GM18907 (cell line): Measurements from ENCODE around the gene VCAM1.

Source experiments
- ATAC-seq: cut with Tn5 transposase; IDR thresholded peaks from one replicate; pipeline ENCODE4 v1.9.1; 2021; ENCODE audit warnings: mild to moderate bottlenecking, moderate library complexity; ENCODE audit not compliant: unreplicated experiment

VCAM1 gene

DNA sequence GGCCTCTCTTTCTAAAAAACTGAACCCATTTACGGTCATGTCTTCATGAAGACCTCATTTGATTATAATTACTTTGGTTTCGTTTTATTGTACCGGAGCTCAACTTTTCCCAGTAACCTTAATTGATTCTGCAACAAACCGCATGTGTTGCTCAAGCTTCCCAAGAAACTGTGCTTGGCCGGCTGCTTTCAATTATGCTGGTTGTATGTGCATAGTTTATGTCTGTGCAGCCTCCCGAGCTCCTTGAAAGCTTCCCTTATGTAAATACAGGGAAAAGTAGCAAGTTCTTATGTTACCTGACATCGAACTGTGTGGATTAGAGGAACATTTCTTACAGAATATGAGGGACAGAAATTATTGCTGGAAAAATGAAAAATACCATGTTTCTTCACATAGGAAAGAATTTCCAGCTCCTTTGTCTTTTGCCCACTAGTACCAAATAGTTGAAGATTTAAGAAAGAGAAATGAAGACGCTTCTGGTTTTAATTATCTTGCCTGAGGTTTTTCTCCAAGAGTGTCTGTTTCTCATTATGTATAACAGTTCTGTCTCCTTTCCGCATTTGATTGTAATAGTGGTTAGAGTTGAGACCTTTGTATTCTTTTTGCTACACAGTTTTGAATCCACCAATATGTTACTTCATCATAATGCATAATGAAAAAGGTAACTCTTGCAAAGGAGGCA lies 2.1 kb downstream of the VCAM1 start:
- ATAC-seq: no peak

DNA sequence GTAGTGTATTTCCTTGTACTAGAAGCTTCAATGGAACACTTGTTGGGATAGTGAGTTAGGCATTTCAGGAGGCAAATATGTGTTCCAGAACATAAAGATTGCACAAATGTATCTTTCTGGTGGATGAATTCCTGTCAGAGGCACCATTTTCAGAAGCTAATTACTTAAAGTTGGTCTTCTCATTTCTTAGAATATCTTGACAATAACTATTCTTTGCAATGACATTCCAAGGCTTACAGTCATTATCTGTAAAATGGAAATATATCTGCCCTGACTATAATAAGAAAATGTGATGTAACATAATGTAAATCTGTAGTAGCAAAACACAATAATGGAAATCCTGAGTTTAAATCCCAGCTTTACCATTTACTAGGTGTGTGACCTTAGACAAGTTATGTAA lies 2.7 kb downstream of the VCAM1 start:
- ATAC-seq: no peak

DNA sequence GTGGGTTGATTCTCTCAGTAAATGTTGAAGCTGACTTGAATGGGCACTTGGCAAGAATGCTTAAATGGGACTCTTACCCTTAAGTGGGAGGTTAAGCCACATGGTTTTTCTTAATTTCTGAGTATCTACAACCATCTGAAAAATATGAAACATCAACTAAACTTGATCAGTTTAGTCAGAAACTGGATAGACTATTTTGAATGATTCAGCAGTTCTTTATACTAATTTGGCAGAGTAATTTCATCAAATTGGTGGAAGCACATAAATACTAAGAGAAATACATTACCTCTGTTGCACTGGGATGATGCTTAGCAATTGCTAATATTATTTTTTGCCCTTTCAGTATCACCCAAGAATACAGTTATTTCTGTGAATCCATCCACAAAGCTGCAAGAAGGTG lies 4.7 kb downstream of the VCAM1 start:
- no peak for ATAC-seq

DNA sequence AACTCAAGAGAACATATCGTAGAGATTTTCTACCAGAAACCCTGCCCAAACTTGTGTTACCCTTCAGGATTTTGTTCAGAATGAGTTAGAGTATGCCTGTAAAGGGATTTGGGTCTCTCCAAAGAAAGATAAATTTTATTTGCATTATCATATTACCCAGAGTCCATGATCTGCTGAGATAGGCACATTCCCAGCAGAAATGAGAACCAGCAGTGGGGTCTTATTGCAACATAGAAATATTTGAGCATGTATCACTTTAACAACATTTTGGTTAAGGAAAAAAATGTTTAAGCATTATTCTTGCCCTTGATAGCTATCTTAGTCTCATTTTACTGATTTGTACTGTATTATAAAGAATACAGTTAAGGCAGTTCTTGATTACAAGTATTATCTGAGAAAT lies 10.6 kb downstream of the VCAM1 start:
- no peak for ATAC-seq

DNA sequence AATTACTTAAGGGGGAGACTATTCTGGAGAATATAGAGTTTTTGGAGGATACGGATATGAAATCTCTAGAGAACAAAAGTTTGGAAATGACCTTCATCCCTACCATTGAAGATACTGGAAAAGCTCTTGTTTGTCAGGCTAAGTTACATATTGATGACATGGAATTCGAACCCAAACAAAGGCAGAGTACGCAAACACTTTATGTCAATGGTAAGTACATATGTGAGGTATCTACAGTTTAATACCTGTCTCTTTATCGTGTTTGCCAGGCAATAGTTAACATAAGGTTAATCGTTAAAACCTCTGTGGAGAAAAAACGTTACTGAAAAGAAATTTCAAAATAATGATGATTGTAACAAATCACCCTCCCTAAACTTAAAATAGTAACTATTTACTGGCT lies 11.8 kb downstream of the VCAM1 start:
- ATAC-seq: no peak

DNA sequence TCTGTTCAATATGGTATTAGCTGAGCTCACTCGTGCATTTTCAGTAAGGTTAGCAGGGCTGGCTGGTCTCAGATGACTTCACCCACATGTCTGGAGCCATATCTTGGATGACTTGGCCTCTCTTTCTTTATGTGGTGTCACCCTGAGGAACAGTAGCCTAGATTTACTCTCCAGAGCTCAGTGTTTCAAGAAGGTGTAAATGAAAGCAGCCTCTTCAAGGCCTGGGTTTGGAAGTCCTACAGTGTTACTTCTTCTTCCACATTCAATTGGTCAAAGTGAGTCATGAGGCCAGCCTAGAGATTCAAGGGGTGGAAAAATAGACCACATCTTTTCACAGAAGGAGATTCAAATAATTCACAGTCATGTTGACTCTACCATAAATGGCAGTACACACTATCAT lies 12.2 kb downstream of the VCAM1 start:
- no peak for ATAC-seq

DNA sequence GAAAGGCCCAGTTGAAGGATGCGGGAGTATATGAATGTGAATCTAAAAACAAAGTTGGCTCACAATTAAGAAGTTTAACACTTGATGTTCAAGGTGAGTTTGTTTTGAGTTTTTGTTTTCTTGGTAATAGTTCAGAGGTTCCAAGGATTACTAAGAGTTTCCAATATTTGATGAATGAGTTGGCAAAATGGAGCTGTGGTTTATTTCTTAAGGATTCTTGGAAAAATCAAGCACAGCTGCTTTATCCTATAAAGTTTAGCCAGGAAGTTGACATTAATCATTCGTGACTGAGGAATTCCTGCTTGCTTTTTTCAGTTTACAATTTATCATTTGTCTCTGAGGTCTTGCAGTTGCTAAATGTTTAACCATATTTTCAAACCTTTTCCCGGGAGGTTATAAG lies 15.1 kb downstream of the VCAM1 start:
- no peak for ATAC-seq

DNA sequence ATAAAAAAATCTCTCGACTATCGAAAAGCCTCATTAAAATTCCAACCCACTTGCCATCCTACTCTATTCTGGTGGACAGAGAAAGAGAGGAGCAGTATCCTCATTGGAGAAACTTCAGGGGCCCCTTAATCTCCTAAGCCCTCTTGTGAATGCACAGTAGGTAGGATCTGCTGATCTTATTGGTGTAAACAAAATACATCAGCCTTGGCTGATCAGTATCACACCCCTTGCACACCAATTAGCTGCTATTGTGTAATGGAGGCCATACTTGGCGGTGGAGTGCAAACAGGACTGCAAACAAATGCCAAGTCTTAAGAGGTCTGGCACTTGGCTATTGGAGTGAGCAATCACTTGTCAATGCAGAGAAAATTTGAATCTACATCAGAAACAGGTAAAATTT lies 15.7 kb downstream of the VCAM1 start:
- ATAC-seq: no peak

DNA sequence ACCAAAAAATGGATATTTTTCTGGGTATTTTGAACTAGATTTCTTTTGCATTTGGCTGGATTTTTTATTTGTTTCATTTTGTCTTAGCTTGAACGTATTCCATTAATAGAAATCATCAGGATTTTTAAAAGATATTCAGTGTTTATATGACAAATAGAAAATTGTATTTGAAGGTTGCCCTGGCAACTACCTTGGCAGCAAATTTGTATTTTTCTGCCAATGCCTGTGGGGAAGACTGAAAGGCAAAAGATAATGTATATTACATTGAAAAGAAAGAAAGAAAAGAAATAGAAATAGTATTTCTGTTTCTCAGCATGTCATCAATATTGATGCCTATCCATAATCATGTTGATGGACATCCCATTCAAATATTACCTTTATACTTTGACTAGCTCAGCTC lies 16.8 kb downstream of the VCAM1 start:
- no peak for ATAC-seq

DNA sequence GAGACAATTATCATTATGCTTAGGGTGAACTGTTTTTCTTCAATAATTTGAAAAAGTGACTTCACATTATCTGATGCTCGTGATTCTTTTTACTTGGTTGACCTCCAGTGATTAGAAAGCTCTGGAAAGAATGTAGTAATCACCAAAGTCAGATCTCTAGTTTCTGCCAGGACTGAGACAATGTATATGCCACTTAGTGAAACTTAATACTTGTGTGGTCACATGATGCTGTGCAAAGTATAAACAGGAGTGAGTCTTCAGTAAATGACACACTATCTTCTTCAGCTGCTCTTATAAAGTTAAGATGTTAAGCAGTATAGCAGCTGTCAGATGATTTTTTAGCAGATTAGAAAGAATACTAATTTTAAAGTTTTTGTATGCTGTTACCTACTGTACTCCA lies 17.2 kb downstream of the VCAM1 start:
- ATAC-seq: no peak

DNA sequence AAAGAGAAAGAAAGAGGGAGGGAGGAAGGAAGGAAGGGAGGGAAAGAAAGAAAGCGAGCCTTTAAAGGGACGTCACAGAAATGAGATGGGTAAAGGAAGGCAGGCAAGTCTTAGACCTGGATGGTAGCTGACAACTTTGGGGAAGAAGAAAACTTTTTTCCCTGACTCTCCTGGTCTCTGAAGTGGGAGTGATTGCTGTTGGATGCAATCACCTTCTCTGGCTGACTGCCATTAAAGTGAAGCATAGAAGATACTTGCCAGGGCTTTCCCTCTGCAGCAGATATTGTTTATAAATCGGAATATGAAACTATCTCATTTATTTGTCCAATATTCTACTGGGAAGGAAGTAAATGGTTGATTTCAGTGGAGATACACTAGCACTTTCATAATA lies 27.0 kb downstream of the VCAM1 start:
- no peak for ATAC-seq

DNA sequence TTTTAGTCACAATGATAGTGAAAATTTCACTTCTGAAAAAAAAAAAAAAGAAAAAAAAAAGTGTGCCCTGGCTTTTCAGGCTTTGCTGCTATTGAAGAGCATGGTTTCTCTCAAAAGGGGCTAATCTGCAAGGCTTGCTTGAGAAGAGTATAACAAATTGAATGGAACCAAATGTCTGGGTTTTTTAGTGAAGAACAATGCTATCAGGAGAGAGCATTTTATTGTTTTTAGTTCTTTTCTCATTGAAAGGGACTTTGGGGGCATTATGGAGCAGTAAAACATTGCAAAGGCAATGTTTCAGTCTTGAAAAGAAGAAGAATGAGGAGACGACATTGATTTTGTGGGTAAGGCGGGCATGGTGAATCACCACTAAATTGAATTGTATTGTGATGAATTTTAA lies 28.2 kb downstream of the VCAM1 start:
- no peak for ATAC-seq

DNA sequence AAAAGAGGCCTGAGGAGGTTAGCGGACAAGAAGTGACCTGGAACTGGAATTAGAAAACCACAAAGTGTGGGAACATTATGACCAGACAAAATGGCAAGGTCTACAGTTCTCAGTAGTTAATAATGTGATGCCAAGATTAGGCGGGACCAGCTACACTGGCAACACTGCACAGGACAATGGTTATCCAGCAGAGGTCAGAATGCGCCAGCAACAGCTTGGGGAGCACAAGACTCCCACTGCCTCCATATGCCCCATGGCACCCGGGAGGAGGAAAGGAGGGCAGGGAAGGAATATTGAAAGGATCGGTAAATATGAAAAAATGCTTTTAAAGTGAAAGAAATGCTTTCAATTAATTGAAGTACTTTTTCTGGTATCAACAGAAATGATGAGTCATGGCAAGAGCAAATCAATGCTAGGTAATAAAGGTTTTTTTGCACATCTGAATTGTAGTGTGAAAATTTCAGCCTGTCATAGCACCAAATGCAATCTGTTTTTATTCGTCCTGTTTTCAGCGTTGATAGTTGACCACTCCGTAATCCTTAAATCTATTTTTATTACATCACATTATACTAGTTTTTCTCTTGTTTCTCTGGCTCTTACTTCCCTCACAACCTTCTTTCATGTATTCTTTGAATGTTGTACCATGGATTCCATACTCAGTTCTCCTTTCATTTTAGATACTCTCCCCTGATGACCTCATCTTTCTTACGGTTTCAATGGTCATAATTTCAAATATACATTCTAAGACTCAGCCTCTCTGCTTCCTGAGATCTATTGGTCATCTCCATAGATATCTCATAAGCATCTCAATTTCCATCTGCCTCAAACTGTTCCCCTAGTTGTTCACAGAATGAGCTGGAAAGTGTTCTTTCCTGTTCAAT lies 30.7 kb downstream of the VCAM1 start:
- no peak for ATAC-seq

DNA sequence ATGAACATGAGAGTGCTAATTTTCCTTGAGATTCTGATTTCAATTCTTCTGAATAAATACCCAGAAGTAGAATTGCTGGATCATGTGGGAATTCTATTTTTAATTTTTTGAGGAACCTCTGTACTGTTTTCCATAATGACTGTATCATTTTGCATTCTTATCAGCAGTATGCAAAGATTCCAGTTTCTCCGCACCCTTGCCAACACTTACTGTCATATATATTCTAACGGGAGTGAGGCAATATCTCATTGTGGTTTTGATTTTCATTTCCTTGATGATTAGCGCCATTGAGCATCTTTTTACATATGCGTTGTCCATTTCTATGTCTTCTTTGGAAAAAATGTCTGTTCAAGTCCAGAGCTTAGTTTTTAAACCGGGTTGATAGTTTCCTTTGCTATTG lies 33.2 kb downstream of the VCAM1 start:
- no peak for ATAC-seq

DNA sequence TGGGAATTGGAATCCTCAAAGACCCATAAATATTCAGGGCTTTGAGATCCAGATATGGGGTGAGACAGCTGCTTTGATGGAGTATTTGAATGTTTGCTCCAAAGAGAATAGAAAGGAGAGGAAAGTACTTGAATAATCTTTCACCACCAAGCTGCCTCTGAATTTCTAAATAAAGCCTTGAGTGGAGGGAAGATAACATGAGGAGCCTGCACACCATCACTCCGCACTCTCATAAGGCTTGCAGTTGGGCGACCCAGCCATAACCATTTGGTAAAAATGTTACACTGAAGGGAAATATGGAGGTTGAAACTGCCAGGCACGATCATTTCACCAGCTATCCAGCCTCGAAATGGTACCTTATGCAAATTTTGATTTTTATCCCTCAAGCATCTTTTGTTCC lies 38.4 kb downstream of the VCAM1 start:
- no peak for ATAC-seq

DNA sequence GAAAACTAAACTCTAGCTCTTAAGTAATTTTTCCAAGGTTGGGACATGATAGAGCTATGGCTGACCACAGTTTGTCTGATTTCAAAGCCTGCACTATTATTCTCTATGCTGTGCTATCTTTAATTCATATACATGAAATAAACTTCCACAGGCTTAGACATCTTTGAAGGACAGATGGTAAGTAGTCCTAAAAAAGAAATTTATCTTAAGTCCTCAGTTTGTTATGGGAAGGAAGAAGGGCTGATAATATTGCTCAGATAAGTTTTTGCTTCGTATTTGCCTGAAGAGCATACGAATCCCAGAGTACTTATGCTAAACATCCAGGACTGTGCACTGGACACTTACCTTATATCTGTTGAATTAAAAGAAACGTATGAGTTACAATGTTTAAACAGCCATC lies 39.6 kb downstream of the VCAM1 start:
- no peak for ATAC-seq

DNA sequence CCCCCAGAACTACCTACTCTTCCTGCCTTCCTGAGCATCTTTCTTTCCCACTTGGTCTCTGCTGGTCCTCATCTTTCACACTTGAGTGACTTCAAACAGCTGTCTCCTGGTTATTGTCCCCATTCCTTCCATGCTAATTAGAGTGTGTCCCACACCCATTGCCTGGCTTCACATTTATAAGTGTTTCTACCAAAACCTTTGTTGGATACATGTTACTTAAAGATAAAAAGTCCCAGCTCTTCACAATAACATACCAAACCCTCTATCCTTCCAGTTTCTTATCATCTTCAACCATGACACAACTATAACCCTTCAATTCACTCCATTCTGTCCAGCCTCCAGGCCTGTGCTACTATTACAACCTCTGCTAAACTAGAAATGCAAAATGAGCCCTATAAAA lies 41.0 kb downstream of the VCAM1 start:
- no peak for ATAC-seq

DNA sequence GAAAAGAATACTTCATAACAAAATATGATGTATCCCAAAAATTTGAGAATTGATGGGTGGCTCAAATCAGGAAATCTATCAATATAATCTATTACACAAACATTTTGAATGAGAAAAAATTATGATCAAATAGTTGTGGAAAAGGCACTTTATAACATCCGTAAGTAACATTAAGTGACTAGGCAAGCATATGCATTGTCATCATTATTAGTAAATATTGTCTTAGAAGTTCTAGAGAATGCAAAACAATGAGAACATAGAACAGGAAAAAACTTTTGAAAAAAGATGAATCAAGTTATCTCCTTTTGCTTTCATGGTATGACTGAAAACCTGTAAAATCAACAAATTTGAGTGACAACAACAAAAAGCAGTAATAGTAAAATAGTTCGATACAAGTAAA lies 42.9 kb downstream of the VCAM1 start:
- no peak for ATAC-seq

DNA sequence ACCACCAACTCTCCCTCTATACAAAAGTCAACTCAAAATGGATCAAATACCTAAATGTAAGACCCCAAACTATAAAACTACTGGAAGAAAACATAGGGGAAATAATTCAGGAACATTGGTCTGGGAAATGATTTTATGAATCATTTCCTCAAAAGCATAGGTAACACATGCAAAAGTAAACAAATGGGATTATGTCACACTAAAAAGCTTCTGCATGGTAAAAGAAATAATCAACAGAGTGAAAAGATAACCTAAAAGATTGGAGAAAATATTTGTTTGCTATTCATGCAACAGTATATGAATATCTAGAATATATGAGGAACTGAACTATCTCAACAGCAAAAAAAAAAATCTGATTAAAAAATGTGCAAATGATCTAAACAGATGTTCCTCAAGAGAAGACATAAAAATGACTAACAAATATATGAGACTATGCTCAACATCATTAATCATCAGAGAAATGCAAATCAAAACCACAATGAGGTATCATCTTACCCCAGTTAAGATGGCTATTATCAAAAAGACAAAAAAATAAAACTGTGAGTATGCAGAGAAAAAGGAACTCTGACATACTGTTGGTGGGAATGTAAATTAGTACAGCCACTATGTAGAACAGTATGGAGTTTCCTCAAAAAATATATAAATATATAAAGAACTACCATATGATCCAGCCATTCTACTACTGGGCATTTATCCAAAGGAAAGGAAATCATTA lies 47.8 kb downstream of the VCAM1 start:
- ATAC-seq: no peak

DNA sequence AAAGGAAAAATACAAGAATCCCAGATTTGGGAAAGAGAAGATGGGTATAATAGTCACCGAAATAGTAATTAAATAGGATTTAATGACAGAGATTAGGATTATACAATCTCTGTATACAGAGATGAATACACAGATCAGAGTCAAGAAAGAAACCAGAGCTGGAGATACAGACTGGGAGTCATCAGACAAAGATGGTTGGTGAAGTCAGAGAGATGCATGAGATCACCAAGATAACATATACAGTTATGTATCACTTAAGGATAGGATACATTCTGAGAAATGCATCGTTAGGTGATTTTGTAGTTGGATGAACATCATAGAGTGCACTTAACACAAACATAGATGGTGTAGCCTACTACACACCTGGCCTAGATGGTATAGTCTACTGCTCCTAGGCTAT lies 49.8 kb downstream of the VCAM1 start:
- ATAC-seq: no peak

DNA sequence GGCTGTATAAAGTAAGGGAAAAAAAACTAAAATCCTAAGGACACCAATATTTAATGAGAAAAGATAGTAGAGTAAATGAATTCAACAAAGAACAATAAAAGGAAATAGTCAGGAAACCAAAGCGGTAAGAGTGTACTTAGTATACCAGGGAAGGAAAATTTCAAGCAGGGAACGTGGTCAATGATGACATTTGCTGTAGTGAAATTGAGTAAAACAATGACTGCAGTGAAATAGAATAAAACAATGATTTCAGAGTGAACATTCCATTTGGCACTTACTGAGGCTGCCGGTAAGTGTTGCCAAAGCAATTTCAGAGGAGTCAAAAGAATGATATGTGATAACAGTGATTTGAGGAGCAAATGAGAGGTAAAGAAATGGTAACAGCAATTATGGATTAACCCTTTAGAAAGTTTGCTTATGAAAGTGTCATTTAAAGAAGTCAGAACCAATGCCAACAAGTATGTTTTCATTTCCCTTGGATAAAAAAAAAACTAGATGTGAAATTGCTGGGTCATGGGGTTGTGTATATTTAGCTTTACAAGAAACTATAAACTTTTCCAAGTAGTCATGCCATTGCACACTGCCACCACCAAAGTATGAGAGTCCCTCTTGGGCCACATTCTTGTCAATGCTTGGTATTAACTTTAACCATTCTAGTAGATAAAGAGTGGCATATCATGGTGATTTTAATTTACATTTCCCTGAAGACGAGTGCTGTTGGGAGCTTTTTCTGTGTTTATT lies 50.5 kb downstream of the VCAM1 start:
- no peak for ATAC-seq
